SIG-M5 (cell line): ENCODE data around the gene COA6.
"Not testable (repeated sequence)": the region's sequence is repeated elsewhere in the genome, so short reads cannot be mapped to it uniquely, and the experiment has no call there.

Source experiments
- DNase-seq: peaks from one replicate; lab custom pipeline; 2025; lab: John Stamatoyannopoulos, UW

COA6 gene, protein sequence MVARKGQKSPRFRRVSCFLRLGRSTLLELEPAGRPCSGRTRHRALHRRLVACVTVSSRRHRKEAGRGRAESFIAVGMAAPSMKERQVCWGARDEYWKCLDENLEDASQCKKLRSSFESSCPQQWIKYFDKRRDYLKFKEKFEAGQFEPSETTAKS

DNA sequence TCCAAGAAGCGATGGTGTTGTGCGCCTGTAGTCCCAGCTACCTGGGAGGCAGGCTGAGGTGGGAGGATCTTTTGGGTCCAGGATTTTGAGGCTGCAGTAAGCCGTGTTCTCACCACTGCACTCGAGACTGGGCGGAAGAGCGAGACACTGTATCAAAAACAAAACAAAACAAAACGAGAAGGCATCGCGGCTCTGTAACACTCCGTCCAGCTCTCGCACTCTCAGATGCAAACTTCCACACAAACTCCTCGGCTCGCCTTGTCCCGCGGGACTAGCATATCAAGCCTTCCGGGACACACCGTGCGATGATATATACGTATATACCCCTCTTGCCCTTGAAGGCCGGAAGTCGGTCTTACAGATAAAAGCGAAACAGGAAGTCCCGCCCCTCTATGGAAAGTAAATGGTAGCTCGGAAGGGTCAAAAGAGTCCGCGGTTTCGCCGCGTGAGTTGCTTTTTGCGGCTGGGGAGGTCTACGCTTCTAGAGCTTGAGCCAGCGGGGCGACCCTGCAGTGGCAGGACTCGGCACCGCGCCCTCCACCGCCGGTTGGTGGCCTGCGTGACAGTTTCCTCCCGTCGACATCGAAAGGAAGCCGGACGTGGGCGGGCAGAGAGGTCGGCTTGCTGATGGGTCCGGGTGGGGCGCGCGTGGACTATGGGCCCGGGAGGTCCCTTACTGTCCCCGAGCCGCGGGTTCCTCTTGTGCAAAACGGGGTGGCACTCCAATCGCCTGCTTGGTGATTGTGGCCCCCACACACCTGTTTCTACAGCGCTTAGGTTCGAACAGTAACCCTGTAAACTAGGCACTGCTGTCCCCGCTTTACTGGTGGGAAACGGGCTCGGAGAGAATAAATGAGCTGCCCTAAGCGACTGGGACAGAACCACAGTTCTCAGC, at the start of gene COA6:
Gene COA6 (plus strand): TSS at position 393 of the 895 bp plus-strand sequence. CDS start 11 bp downstream, at position 404.
- peak; percentile 97 for DNase-seq

DNA sequence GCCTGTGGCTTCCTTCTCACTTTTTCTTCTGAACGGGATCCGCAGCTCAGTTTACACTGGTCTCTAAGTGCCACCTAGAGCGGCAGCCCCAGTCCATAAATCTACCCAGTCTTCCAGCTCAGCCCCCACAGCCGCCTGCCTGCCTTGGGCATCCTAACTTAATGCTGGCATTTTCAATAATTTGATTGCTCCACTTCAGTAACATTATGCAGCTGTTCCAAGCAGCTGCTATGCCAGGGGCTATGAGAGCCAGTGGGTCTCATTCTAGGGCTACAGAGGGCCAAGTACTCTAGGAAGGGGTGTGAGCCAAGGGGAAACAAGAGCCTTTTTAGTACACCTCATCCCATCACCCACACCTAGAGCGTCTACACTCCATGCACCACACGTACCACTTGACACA, 48.4 kb upstream of the COA6 start:
- DNase-seq = no peak

DNA sequence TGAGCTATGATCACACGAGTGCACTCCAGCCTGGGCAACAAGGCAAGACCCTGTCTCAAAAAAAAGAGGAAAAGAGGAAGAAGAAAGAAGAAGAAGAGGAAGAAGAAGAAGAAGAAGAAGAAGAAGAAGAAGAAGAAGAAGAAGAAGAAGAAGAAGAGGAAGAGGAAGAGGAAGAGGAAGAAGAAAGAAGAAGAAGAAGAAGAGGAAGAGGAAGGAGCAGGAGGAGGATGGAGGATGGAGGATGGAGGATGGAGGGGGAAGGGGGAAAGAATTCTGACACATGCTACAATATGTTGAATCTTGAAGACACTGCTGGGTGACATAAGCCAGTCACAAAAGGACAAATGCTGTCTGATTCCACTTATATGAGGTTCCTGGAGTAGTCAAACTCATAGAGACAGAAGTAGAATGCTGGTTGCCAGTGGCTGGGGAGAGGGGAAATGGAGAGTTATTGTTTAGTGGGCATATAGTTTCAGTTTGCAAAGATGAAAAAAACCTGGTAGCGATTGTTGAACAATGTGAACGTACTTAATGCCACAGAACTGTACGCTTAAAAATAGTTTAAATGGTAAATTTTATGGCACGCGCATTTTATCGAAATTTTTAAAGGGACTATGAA, 47.3 kb upstream of the COA6 start:
- DNase-seq = no peak

DNA sequence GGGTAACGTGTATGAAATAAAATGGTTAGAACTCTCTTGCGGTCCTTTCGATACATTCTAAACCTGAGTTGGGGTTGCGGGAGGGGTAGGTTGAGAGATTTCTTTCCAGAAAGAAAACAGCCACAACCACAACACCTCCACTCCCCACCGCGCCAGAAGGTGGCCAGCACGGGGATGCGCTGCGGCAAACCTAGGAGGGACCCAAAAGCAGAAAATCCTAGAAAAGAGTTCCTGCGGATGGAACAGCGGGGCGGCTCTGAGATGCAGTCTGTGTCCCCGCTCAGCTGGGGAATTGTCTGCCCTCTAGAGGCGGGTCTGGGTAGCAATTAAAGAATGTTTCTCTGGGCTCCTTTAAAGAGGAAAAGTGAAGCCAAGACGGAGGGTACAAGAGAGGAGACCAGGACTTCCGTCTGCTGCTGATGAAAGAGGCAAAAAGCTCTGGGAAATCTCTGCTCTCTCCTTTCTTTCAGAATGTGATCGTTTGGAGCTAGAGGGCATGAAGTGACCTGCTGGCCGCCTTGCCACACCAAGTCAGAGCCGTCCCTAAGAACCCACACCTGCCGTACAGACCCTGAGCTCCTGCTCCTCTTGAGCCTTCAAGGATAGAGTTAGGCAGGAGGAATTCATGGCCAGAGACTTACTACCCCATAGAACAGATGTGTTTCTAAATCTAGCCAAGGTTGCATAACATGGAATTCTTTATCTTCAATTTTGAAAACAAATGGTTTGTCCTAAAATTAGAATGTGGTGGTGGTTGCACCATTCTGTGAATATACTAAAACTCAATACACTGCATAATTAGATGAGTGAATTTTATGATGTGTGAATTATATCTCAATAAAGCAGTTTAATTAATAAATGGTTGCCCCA, 46.5 kb upstream of the COA6 start:
- no peak for DNase-seq

DNA sequence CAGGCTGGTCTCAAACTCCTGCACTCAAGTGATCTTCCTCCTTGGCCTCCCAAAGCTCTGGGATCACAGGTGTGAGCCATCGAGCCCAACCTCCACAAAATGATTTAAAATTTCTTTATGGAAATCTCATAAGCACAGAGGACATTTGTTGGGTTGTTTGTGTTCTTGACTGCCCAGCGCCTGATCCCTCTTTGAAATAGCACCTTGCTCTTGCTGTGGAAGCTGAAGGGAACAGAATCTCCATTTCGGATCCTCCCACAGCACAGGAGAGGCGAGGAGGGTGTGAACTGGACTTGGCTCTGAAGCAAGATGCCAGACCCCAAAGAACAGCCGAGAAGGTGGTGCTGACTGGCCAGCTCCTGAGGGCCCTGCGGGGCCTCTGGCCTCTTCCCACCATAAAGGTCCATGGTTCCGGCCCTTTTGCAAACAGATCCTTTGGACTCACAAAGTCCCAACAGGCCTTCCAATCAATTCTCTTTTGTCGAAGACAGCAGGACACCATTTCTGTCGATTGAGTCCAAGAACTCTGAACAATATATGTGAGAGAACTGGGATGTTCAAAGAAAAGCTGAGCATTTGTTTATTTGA, 45.6 kb upstream of the COA6 start:
- DNase-seq = no peak

DNA sequence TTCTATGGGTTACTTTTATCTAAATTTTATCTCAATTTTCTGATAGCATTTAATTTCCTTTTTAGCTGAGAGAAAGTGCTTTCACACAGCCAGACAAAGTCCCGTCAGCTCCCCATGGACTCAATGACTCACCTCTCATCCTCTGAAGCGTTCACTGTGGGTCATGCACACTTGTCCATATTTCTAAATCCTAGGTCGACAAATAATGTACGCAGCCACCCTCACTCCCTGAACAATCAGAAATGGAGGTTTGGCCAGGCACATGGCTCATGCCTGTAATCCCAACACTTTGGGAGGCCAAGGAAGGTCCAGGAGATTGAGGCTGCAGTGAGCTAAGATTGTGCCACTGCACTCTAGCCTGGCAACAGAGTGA, 42.4 kb upstream of the COA6 start:
- no peak for DNase-seq

DNA sequence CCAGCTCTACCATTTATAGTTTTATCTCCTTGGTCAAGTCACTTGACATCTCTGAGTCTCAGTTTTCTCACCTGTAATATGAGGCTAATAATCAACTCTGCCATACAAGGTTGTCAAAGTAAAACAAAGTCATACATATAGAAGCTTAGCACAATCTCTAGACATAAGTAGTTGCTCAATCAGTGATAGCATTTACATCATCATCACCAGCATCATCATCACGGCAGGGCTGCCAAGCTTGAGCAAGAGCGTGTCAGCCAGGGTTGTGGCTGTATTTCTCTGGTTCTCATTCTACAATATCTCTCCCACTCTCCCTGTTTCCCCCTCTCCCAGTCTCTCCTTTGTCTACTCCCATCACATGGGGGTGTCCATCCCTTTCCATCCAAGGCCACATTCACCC, 41.7 kb upstream of the COA6 start:
- peak; percentile 65 for DNase-seq

DNA sequence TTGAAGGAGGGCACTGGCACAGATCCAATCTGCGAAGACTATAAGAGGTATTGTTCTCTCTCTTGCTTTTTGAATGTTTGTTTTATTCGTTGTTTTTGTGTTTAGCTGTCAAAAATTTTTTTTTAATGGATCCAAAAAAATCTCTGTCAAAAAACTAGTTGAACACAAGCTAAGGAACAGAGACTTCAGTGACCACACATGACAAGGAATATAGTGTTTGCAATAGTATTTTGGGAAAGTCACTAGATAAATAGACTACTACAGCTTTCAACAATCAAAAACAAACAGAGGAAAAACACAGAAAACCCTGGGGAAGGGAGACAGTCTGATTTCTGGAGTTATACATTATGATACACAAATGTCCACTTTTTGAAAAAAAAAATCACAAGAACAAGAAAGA, 36.9 kb upstream of the COA6 start:
- DNase-seq = no peak

DNA sequence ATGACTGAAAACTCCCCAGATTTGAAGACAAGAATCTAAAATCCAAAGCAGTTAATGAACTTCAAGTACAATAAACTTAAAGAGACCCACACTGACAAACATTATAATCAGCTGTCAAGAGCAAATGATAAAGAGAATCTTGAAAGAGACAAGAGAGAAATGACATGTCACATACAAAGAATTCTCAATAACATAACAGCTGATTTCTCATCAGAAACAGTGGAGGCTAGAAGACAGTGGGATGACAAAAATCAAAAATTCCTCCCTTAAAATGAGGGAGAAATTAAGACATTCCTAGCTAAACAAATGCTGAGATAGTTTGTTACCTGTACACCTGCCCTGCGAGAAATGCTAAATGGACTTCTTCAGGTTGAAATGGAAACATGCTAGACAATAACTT, 36.0 kb upstream of the COA6 start:
- no peak for DNase-seq

DNA sequence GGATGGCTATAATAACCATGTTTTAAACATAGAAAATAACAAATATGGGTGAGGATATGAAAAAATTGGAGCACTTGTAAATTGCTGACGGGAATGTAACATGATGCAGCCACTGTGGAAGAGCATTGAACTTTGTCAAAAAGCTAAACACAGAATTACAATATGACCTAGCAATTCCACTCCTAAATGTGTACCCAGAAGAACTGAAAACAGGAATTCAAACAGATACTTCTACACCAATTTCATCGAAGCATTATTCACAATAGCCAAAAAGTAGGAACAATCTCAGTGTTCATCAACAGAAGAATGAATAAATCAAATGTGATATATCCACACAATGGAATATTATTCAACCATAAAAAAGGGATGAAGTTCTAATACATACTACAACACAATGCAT, 32.7 kb upstream of the COA6 start:
- DNase-seq = no peak

DNA sequence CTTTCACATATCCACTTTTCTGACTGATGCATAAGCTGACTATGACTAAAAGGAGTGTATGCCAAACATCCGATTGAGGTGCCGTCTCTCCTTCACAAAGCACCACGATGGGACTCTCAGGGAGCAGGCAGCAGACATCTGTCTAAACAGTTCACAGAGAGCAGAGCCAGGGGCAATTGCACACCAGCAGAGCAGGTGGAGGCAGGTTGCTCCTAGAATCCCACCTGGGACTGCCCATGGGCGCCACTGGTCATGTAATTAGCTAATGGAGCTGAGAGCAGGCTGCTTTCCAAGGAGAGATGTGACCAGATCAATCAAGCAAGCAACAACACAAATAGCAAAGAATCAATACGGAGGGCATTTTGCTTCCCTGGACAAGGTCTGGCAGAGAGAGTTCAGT, 30.5 kb upstream of the COA6 start:
- DNase-seq = no peak

DNA sequence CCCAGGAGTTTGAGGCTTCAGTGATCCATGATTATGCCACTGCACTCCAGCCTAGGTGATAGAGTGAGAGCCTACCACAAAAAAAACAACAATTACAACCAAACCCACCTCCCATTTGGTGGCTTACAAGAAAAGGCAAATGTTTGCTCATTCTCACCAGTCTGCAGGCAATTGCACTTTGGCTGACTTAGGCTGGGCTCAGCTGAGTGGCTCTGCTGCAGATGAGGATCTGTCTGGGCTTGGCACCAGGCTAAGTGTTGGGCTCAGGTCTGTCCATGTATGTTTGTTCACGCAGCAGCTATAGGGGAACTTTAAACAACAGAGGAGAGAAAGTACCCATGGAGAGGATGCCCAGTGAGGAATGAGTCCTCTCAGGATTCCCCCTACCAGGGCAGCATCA, 28.0 kb upstream of the COA6 start:
- no peak for DNase-seq

DNA sequence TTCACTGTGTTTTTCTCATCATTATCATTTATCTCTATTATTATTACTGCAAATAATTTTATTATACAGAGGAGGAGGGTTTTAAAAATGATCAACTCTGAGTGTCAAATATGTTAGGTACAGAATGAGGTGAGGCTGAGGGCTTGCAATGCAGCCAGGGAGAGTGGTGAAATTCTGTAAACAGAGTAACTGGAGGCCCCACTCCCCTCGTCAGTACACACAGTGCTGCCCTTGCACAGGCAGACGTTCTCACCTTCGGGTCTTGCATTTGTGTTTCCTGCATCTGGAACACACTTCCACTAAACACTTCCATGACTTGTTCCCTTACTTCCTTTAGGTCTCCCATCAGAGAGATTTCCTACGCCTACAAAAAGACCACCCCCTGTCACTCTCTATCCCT, 24.3 kb upstream of the COA6 start:
- no peak for DNase-seq

DNA sequence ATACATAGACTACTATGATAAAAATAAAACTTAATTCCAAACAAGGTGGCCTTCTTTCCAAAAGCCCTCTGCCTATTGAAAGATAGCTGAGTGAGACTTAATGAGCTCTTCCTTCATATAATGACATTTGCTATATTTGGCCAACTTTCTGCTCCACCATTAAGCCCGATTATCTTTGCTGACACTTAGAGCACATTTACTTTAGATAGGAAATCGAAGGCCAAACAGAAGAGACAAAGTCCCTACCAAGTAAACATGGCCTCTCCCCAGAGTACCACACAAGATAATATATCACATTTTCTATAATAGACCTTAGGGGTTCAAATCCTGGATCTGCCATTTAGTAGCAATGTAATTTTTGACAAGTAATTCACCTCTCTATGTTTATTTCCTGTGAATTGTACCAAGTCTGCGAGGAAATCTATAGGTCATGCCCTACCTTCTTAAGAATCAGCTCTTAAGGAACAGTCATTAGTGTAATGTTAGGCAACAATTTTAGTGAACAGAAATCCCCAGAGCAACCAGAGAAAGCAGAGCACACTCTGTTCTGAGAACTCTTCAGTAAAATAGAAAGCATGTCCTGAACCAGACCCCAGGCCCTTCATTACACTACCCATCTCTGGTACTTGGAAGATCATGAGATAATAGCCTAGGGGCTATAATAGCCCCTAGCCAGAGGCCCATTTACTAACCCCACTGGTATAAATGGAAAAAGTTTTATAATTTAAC, 17.3 kb upstream of the COA6 start:
- DNase-seq = no peak

DNA sequence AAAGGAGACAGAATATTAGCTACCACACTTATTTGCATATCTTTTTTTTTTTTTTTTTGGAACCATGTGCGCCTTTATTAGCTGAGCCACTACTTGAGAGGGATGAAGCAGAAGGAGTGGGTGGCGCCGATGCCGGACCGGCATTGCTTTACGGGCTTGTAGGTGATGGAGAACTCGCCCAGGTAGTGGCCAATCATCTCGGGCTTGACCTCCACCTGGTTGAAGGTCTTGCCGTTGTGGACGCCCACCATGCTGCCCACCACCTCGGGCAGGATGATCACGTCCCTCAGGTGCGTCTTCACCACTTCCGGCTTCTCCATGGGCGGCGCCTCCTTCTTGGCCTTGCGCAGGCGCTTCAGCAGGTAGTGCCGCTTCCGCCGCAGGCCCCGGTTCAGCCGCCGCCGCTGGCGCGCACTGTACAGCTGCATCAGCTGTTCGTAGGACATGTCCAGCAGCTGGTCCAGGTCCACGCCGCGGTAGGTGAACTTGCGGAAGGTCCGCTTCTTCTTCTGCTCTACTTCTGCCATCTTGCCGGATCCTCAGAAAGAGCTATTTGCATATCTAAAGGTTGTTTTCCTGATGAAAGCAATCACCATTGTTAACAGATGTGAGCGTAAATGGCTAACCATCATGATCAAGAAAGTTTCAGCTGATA, 16.5 kb upstream of the COA6 start:
- not testable (repeated sequence) for DNase-seq

DNA sequence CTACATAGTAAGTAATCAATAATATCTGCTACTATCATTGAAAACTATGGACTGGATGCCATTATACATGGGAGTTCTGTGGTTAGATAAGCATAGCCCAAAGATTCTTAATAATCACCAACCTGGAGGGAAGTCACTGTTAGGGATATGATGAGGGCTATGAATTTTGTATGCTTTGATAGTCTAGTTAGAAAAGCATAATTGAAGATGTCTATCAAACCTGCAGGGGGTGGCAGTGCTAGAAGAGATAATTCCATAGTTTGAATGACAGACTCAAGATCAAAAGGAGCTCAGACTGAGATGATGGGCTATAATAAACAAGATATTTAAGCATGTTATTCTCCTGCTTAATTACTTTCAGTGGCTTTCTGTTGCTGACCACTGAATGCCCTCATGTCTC, 15.4 kb upstream of the COA6 start:
- DNase-seq = no peak

DNA sequence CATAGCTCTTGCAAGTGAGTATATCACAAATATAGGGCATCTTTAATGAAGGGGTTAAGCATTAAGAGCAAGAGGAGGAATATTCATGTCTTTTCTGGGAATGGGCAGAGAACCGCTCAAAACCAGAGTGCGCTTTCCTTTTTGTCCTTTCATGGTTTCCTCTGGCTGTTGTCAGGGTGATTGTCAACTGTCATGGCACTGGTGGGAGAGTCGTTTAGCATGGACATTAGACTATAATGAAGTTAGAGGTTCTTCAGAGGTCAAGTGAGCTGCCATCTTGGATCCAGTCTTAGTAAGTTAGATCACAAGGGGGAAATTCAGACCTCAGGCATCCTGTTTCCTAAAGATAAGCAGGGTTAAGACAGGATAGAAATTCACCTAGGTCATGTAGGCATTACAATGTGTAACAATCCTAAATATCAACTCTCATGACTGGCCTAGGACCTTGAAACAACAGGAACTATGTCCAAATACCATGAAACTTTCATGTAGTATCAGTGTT, 12.1 kb upstream of the COA6 start:
- DNase-seq = no peak

DNA sequence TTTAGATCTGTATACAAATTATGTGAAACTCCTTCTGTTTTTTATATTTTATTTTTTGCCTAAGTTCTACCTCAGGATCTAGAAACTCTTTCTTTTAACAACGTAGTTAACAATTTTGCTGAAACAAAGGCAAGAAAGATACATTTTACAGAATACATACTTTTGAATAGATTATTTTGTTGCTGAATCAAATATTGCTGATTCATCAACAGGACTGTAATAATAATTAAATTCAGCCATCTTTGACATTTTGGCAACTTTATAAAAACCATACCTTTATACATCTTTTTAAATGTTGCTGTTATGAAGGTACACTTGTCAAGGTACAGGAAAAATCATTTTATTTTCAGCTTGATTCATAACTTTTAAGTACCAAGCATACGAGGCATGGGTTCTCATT, 10.7 kb upstream of the COA6 start:
- no peak for DNase-seq

DNA sequence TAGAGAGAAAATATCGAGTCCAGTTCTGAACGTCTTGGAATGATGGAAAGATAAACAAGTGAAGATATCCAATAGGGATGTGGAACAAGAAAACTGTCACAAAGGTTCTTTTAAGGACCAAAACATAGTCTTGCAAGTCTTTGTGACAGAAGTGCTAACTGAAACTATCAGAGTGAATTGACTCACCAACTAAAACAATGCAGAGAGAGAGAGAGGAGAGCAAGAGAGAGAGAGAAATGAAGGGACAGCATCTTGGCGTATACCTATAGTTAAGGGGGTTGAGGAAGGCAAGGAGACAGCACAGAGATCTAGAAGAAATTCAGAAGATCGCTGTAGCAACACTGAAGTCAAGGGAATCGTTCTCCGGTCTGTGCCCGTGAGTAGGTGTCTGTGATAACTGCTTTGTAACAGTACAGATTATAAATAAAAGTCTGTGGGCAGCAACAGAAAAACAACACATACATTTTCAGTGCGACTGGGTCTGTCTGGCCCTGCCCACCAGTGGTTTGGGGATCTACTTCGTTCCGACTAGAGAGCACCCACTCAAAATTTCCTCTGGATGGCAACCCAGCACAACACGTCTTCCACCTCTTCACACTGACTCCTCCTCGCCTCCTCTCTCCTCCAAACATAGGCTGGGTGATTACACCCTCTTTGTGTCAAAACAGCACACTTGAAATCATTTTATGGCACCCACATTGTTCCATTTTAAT, 4.8 kb upstream of the COA6 start:
- DNase-seq = no peak

DNA sequence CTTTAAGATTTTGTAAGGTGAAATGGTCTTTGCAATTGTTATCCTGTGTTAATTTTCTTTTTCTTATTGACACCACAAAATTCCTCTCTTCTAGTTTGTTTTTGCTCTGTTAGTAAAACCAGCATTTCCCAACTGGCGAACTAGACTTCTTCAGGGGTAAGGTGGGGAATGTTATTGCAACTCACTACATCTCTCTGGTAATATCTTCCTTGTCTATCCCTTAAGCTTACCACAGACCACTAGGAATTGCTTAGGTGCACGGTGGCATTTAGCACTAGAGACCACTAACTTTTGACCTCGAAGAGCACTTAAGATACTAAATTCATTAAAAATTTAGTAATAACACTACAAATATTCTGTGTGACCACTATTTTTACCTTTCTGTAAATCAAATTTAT, 4.2 kb upstream of the COA6 start:
- no peak for DNase-seq
